Lung (tissue), 12 donors: Measurements from ENCODE around the gene RBFOX1. TPM values are rescaled to one million over a fixed set of nuclear protein-coding genes. Genes with fewer than 3 reads are reported as not detected.

Experiments
- ATAC-seq: fragments of 200-7000 bp; cut with Tn5 transposase; one replicate; pipeline ENCODE4 v1.9.1; 2020; ENCODE audit warnings: moderate number of reproducible peaks; ENCODE audit not compliant: insufficient read depth, low FRiP score
- DNase-seq, 3 donors: peaks; one replicate each; pipeline ENCODE4 v3.0.0-alpha.2; 2013 to 2017
- H3K27ac ChIP-seq, 2 donors: one replicate each; pipeline ENCODE4 v1.5.1; 2013; ENCODE audit warnings: mild to moderate bottlenecking in 2 of 2, moderate library complexity in 2 of 2, control low read depth in 1 of 2, inconsistent platforms in 1 of 2, low read depth in 1 of 2, low read length in 1 of 2
- H3K27me3 ChIP-seq, 3 donors: one replicate each; pipeline ENCODE4 v1.5.1; 2013; ENCODE audit warnings: low read length in 2 of 3; ENCODE audit not compliant: control insufficient read depth in 3 of 3, insufficient read depth in 3 of 3
- H3K36me3 ChIP-seq, 4 donors: one replicate each; pipeline ENCODE4 v1.5.1; 2013; ENCODE audit warnings: low read length in 4 of 4, mild to moderate bottlenecking in 1 of 4, moderate library complexity in 1 of 4; ENCODE audit not compliant: control insufficient read depth in 4 of 4, insufficient read depth in 4 of 4
- H3K4me1 ChIP-seq, 5 donors: one replicate each; pipeline ENCODE4 v1.5.1; 2013; ENCODE audit warnings: low read length in 5 of 5, mild to moderate bottlenecking in 2 of 5, moderate library complexity in 1 of 5; ENCODE audit not compliant: control insufficient read depth in 5 of 5, insufficient read depth in 5 of 5
- H3K4me3 ChIP-seq: one replicate; pipeline ENCODE4 v1.5.1; 2013; ENCODE audit warnings: mild to moderate bottlenecking, control low read depth, moderate library complexity
- H3K9ac ChIP-seq, 2 donors: one replicate each; pipeline ENCODE4 v1.5.1; 2013; ENCODE audit warnings: low read length in 2 of 2, control low read depth in 1 of 2; ENCODE audit not compliant: insufficient read depth in 1 of 2
- H3K9me3 ChIP-seq, 4 donors: one replicate each; pipeline ENCODE4 v1.5.1; 2013; ENCODE audit warnings: low read length in 3 of 4, mild to moderate bottlenecking in 1 of 4, moderate library complexity in 1 of 4; ENCODE audit not compliant: control insufficient read depth in 4 of 4, insufficient read depth in 3 of 4
- CTCF ChIP-seq: IDR thresholded peaks from 2 replicates; pipeline ENCODE4 v1.5.1; 2012; ENCODE audit warnings: mild to moderate bottlenecking; ENCODE audit errors: control extremely low read depth, extremely low read depth
- WGBS, 2 donors: extraction: QIAGEN DNeasy Blood & Tissue Kit; methylation state at CpG; one replicate each; pipeline ENCODE4 v1.1.7; 2013; 5-methylcytosine and 5-hydroxymethylcytosine counted together
- polyA plus RNA-seq, 2 donors: library from polyadenylated mRNA; stranded (reverse); fragments of 200-250 nt; gene quantifications; one replicate each; pipeline ENCODE4 v1.2.1, GENCODE V29; 2013
- total RNA-seq, 2 donors: library from RNA; depleted of rRNA in 1 of 2; stranded (reverse); fragments of >200 nt in 1 of 2; gene quantifications; one replicate each; pipeline ENCODE4 v1.2.1, GENCODE V29; 2014 to 2021
- donor health status: control.
- donor health status: control.
- donor health status: Bipolar disorder and iron deficiency.
- donor health status: healthy.
- donor health status: DM: yes; HTN: yes; CAD: no.

Gene RBFOX1
- total and polyA plus RNA-seq, 4 donors = 0.55 to 3.0 TPM; not detected in 2

GRCh38 chr16:7378024-7378695 lies 45.5 kb downstream of the RBFOX1 start:
- Histone ChIP-seq H3K36me3 (no peaks in the 10 kb centered on the region), H3K9ac (no peak overlapping the region), H3K27me3 (peaks cover 0 to 5% (median 0%) of the 10 kb centered on the region in 3 donors), H3K9me3 (no peaks in the 10 kb centered on the region), H3K27ac (peak overlapping the region in 1 of 2 donors; percentile 74), H3K4me3 (no peak overlapping the region), H3K4me1 (peaks cover 0 to 16% (median 0%) of the 10 kb centered on the region in 5 donors)
- 73 to 82% methylated on average over 16 of the region's 16 CpGs for WGBS, 2 donors
- no peak for TF ChIP-seq CTCF
- ATAC-seq (no peak), DNase-seq (no peak)

- Histone ChIP-seq H3K4me1 (peaks cover 0 to 15% (median 0%) of the 10 kb centered on the region in 5 donors), H3K36me3 (no peaks in the 10 kb centered on the region), H3K4me3 (no peak overlapping the region), H3K27me3 (peaks cover 0 to 5% (median 0%) of the 10 kb centered on the region in 3 donors), H3K27ac (no peak overlapping the region), H3K9me3 (no peaks in the 10 kb centered on the region), H3K9ac (no peak overlapping the region)
- TF ChIP-seq CTCF = no peak
- DNase-seq (no peak), ATAC-seq (no peak)
- WGBS, 2 donors = 79 to 80% methylated on average over 5 of the region's 5 CpGs
Observed at GRCh38 chr16:7380441-7380840, 47.8 kb downstream of the RBFOX1 start.

GRCh38 chr16:7380911-7381310 lies 48.3 kb downstream of the RBFOX1 start:
- no peak for TF ChIP-seq CTCF
- 52 to 69% methylated on average over 3 of the region's 3 CpGs for WGBS, 2 donors
- no peak for ATAC-seq

More at GRCh38 chr16:7380911-7381310, 48.3 kb downstream of the RBFOX1 start:
- Histone ChIP-seq H3K9me3 (no peaks in the 10 kb centered on the region), H3K27me3 (peaks cover 0 to 5% (median 0%) of the 10 kb centered on the region in 3 donors), H3K4me3 (no peak overlapping the region), H3K36me3 (no peaks in the 10 kb centered on the region), H3K4me1 (peaks cover 0 to 15% (median 0%) of the 10 kb centered on the region in 5 donors), H3K9ac (no peak overlapping the region), H3K27ac (no peak overlapping the region)
- no peak for DNase-seq
